Measurements from ENCODE around the gene RNLS.

RNLS gene

GRCh38 chr10:88256886-88257285 is 326.2 kb downstream of the RNLS start:
- H3K27ac ChIP-seq (ENCODE audit: low read length) = no peak overlapping the region
- H2AFZ ChIP-seq (ENCODE audit: low read depth, low read length) = no peak overlapping the region
- peaks cover 15% of the 10 kb centered on the region for H3K4me1 ChIP-seq (ENCODE audit: low read length)
- no peaks in the 10 kb centered on the region for H3K27me3 ChIP-seq (ENCODE audit: low read depth, low read length)
- no peak overlapping the region for H3K4me2 ChIP-seq (ENCODE audit: low read length)
- H3K9ac ChIP-seq (ENCODE audit: low read length) = no peak overlapping the region
- TF ChIP-seq EZH2phosphoT487 (IDR thresholded peaks at IDR 0.05; ENCODE audit: low read depth) = no peak
- TF ChIP-seq CTCF (IDR thresholded peaks at IDR 0.05; ENCODE audit: low read depth, low read length) = no peak
- H3K4me3 ChIP-seq (ENCODE audit: low read length) = no peak overlapping the region
- 0 out of 2 replicates have a peak, but pooled peaks cover 3% of the 10 kb centered on the region for H3K9me3 ChIP-seq (ENCODE audit: insufficient read depth, low read length)
- no peaks in the 10 kb centered on the region for H3K79me2 ChIP-seq (ENCODE audit: low read length)
- H4K20me1 ChIP-seq (ENCODE audit: insufficient read depth, low read length) = no peaks in the 10 kb centered on the region
- H3K36me3 ChIP-seq (replicated peaks; ENCODE audit: low read depth, low read length) = no peaks in the 10 kb centered on the region

GRCh38 chr10:88256013-88256680 is 327.0 kb downstream of the RNLS start:
- H3K4me3 ChIP-seq (ENCODE audit: low read length) = no peak overlapping the region
- H4K20me1 ChIP-seq (ENCODE audit: insufficient read depth, low read length) = no peaks in the 10 kb centered on the region
- H3K4me1 ChIP-seq (ENCODE audit: low read length) = peaks cover 14% of the 10 kb centered on the region

GRCh38 chr10:88254091-88254490 is 329.0 kb downstream of the RNLS start:
- TF ChIP-seq CTCF (IDR thresholded peaks at IDR 0.05; ENCODE audit: low read depth, low read length) (no peak), EZH2phosphoT487 (IDR thresholded peaks at IDR 0.05; ENCODE audit: low read depth) (no peak)
- Histone ChIP-seq H3K4me2 (ENCODE audit: low read length) (no peak overlapping the region), H3K4me3 (ENCODE audit: low read length) (no peak overlapping the region), H3K79me2 (ENCODE audit: low read length) (no peaks in the 10 kb centered on the region), H3K9me3 (ENCODE audit: insufficient read depth, low read length) (no peaks in the 10 kb centered on the region), H3K4me1 (ENCODE audit: low read length) (peaks cover 2% of the 10 kb centered on the region; the same call in 1 of the 2 replicates), H3K9ac (ENCODE audit: low read length) (no peak overlapping the region), H3K27me3 (ENCODE audit: low read depth, low read length) (no peaks in the 10 kb centered on the region), H2AFZ (ENCODE audit: low read depth, low read length) (no peak overlapping the region), H4K20me1 (ENCODE audit: insufficient read depth, low read length) (no peaks in the 10 kb centered on the region), H3K27ac (ENCODE audit: low read length) (no peak overlapping the region), H3K36me3 (replicated peaks; ENCODE audit: low read depth, low read length) (no peaks in the 10 kb centered on the region)

More at GRCh38 chr10:88256013-88256680, 327.0 kb downstream of the RNLS start:
- Histone ChIP-seq H3K4me2 (ENCODE audit: low read length) (no peak overlapping the region), H3K36me3 (replicated peaks; ENCODE audit: low read depth, low read length) (no peaks in the 10 kb centered on the region), H3K27me3 (ENCODE audit: low read depth, low read length) (no peaks in the 10 kb centered on the region), H3K9ac (ENCODE audit: low read length) (no peak overlapping the region), H3K27ac (ENCODE audit: low read length) (no peak overlapping the region), H3K9me3 (ENCODE audit: insufficient read depth, low read length) (no peaks in the 10 kb centered on the region), H2AFZ (ENCODE audit: low read depth, low read length) (no peak overlapping the region), H3K79me2 (ENCODE audit: low read length) (no peaks in the 10 kb centered on the region)
- TF ChIP-seq CTCF (IDR thresholded peaks at IDR 0.05; ENCODE audit: low read depth, low read length) (no peak), EZH2phosphoT487 (IDR thresholded peaks at IDR 0.05; ENCODE audit: low read depth) (no peak)

- Histone ChIP-seq H2AFZ (ENCODE audit: low read depth, low read length) (no peak overlapping the region), H3K79me2 (ENCODE audit: low read length) (no peaks in the 10 kb centered on the region), H3K4me1 (ENCODE audit: low read length) (peaks cover 2% of the 10 kb centered on the region; the same call in 1 of the 2 replicates), H3K36me3 (replicated peaks; ENCODE audit: low read depth, low read length) (no peaks in the 10 kb centered on the region), H3K27me3 (ENCODE audit: low read depth, low read length) (no peaks in the 10 kb centered on the region), H3K9ac (ENCODE audit: low read length) (no peak overlapping the region), H3K4me2 (ENCODE audit: low read length) (no peak overlapping the region), H3K9me3 (ENCODE audit: insufficient read depth, low read length) (no peaks in the 10 kb centered on the region), H3K27ac (ENCODE audit: low read length) (no peak overlapping the region), H4K20me1 (ENCODE audit: insufficient read depth, low read length) (no peaks in the 10 kb centered on the region), H3K4me3 (ENCODE audit: low read length) (no peak overlapping the region)
- TF ChIP-seq CTCF (IDR thresholded peaks at IDR 0.05; ENCODE audit: low read depth, low read length) (no peak), EZH2phosphoT487 (IDR thresholded peaks at IDR 0.05; ENCODE audit: low read depth) (no peak)
These were observed 329.5 kb downstream of the RNLS start for GRCh38 chr10:88253622-88254021.
